Retina (tissue), 1 donor: ENCODE measurements around the gene GPR137B.
"Not testable (repeated sequence)": the region's sequence is repeated elsewhere in the genome, so short reads cannot be mapped to it uniquely, and the experiment has no call there.

Experiments
- DNase-seq: peaks from one replicate; pipeline ENCODE4 v3.0.0-alpha.2; 2016

The GPR137B gene

DNA sequence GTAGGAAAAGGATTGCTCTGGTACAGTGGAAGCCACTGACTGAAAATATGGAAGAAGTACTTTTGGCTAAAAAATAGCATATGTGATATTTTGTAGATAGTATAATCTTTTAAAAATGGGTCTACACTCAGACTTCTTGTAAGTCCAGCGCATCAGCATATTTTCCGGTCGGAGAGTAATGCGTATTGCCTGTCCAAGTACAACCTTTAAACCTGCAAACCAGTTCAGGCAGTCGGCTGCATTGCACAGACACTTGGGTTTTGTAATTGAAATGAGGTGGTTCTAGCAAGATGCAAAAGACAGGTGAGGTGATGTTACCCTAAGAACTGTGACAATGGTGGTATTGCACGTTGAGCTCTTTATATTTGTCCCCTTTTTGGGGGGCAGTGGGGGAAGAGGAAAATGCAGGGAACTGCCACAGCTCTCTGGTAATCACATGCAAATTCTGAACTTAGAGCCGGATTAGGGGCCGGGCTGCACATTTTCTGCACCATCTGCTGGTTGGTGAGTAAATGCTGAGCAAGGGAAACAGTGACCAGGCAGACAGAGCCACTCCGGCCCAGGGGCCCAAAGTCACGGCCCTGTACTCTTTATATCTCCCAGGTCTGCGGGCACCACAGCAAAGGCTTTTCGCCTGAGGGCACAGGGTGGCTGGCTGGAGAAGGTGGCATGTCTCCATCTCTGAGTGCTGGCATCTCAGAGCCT is 2.3 kb downstream of the GPR137B start:
- peak; percentile 62 for DNase-seq

DNA sequence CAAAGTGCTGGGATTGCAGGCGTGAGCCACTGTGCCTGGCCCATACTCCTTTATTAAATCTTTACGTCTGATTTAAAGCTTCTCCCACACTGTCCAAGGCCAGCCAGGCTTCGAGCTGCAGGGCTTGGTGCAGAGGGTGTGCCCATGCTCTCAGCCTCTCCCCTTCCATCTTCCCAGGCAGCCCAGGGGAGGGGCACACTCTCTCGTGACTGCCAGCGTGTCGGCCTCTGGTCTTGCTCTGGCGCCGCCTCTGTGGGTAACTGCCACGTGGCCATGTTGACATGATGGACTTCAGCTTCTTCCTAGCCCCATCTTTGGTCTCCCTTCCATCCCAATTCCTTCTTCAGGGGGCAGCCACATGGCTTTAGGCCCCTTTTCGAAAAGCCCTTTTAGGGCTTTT is 4.7 kb downstream of the GPR137B start:
- DNase-seq: no peak

DNA sequence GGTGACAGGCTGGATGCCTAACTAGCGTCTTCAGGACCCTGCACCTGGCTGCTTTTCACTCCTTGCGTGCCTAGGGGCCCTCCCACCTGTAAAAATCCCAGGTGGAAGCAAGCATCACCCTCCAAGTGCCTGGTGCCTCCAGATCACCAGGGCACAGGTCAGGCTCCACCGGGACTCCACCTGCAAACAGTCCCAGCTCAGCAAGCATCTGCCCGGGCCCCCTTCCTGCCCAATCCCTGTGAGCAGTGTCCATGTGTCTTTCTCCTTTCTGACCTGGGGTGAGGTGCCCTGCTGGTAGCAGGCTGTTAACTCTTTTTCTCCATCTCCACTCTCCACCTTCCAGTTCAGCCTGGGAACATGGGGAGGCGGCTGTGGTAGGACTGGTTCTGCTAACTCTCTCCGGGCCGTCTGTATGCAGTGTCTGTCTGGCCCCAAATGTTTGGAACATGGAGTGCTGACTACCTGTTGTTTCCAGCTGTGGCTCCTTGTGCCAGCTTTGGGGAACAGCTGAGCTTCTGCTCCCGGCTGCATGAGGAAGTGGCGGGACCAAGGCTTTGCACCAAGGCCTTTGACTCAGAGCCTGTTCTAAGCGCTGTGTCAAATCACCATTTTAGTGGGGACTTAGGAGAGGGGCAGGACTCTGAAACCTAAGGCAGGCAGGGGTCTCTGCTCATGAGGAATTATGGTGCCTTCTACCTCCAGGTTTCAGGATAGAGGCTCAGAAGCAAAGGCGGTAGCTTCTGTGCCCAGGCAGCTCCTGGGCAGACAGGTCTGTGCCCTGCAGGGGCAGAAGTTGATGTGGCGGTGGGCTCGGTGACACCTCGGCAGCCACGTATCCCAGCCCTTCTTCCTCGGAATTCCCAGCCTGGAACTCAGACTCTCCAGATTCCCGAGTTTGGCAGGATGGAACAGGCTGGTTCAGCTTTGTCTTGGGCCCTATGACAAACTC is 5.5 kb downstream of the GPR137B start:
- DNase-seq: no peak

- DNase-seq: peak; percentile 16
Observed at GRCh38 chr1:236148470-236148845, 6.1 kb downstream of the GPR137B start.

DNA sequence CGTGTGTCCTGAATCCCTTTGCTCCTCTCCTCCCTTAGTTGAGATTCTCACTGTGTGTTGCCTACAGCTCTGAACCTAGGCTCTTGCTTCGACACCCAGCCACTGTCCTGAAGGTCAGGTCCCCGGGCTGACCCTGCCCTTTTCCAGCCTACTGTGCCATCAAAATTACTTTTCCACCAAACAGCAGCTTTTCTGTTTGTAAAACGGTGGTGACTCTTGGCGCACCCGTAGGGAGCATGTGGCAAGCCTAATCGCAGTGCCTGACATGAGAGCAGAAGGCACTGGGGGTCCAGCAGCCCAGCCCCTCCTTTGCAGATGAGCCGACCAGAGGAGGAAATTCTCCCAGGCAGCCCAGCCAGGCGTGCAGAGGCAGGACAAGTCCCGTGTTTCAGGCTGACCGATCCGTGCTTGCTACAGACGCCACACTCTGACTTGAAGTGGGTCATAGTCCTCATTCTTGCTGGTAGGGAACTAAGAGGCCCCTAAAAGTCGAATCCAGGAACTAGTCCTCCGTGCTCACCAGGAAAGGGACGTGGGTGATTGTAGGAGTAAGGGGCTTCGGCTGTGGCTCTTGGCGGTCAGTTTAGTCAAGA is 6.8 kb downstream of the GPR137B start:
- DNase-seq: peak; percentile 74

DNA sequence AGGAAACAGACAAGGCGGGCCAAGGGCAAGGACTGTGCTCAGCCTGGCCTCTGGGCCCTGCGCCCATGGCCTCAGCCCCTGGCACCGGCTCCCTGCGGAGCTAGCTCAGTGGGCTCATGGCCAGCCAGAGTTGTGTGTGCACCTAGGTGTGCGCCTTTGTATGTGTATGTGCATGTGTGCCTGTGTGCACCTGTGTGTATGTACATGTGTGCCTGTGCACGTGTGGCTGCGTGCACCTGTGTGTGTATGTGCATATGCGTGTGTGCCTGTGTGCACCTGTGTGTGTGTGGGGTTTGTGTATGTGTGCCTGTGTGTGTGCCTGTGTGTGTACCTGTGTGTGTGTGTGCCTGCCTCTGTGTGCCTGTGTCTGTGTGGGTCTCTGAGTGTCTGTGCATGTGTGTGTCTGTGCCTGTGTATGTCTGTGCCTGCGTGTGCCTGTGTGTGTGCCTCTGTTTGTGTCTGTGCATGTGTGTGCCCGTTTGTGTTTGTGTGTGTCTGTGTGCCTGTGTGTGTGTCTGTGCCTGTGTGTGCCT is 7.4 kb downstream of the GPR137B start:
- no peak for DNase-seq

DNA sequence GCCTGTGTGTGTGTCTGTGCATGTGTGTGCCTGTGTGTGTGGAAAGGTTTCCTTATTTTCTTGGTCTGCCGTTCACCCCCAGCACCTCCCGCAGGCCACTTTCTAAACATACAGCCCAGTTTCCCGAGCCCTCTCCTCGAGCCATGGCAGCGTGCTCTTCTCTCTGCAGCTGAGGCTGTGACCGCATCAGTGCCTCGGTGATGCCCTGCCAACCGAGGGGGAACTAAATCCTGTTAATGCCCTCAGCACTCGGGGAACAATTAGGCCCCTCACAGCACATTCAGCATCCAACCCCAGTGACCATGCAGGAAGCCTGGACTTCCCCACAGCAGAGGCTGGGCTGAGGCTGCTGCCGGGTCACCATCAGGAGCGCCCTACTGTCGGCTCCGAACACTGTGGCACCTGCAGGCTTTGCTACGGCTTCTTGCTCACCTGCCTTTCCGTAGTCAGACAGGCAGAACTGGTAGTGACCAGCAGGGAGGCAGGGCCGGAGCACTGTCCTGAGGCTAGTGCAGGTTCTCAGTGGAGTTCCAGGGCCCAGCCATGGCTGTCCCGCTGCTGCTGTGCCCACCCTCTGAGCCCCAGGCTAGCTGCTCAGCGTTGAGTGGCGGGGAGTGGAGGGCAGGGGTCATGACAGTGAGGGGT is 8.1 kb downstream of the GPR137B start:
- DNase-seq: peak; percentile 72

DNA sequence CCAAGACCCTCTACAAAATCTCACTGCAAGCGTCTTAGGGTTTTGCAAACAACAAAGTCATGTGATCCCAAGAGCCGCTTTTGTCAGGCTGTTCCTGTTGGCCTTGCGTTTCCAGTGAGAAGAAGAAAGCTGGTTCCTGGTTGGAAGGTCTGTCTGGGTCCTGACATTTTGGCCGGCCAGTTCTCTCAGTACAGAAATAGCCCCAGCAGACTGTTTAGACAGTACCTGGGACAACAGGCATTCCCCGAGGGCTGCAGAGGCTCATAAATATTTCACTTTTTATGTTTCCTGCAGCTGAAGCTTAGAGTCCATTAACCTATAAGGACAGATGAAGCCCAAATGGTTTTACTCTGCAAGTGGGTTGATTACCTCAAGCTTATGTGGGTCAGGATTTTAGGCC is 8.6 kb downstream of the GPR137B start:
- DNase-seq: no peak

- no peak for DNase-seq
Observed at GRCh38 chr1:236151739-236152424, 9.5 kb downstream of the GPR137B start.

DNA sequence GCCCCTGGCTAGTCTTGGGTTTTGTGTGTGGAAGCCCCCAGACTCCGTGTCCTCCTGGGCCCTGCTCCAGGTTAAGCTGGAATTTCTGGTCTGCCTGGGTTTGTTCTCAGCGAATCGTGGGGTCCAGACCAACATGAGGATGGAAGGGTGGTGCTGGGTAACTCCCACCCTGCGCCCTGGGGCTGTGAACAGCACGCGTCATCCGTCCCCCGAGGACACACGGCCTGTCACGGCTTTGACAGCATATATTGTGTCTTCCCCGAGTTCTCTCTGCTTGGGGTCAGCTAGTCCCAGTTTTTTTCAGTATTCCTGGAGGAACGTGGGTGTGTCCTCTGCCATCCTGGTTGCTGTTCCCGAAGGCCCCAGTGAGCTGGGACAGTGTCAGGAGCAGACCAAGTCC is 11.8 kb downstream of the GPR137B start:
- DNase-seq: peak; percentile 20

GRCh38 chr1:236154671-236155398 is 12.5 kb downstream of the GPR137B start:
- DNase-seq: peak; percentile 25

GRCh38 chr1:236155399-236155767 is 13.0 kb downstream of the GPR137B start:
- peak; percentile 26 for DNase-seq

- no peak for DNase-seq
Observed at GRCh38 chr1:236155841-236156503, 13.6 kb downstream of the GPR137B start.

DNA sequence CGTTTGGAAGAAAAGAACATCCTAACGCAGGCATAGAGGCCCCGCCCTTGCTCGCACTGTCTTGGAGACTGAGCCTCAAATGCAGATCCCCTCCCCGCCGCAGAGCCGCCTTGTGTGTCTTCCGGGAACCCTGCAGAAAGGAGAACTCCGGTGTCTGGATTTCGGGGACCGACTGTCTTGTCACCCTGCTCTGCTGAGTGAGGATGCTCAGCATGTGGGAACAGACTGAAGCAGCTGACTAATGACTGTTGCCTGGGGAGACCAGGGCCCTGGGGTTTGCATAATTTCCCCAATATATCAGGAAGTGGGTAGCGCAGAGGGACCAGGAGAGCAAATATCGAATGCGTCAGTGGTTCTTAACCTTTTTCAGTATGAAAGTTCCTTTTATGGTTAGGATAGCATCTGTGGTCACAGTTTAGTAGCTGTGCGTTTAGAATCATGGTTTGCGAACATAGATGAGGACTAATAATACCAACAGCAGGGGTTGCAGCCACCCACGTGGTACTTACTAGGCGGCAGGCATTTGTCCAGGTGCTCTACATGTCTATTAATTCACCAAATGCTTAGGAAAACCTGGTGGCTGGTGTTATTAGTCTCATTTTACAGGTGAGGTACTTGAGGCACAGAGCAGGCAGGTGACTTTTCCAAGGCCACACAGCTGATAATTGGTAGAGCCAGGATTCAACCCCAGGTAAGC is 14.3 kb downstream of the GPR137B start:
- DNase-seq: no peak

GRCh38 chr1:236158072-236158471 is 15.7 kb downstream of the GPR137B start:
- not testable (repeated sequence) for DNase-seq

DNA sequence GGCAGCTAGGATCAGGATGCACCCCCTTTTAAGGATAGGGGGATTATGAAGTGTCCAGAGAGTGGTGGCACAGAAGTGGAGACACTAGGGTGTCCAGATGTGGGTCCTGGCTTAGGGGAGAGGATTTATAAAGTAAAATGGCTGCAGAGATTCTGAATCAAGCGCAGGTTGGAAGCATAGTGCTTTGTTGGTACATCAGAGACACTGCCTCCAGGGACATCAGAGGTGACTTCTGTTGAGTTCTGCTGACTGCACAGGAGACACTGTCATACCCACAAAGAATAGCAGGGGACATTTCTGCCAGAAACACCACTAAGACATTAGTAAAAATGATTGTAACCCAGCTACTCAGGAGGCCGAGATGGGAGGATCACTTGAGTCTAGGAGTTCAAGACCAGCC is 16.4 kb downstream of the GPR137B start:
- no peak for DNase-seq

GRCh38 chr1:236159704-236160539 is 17.6 kb downstream of the GPR137B start:
- peak; percentile 43 for DNase-seq

DNA sequence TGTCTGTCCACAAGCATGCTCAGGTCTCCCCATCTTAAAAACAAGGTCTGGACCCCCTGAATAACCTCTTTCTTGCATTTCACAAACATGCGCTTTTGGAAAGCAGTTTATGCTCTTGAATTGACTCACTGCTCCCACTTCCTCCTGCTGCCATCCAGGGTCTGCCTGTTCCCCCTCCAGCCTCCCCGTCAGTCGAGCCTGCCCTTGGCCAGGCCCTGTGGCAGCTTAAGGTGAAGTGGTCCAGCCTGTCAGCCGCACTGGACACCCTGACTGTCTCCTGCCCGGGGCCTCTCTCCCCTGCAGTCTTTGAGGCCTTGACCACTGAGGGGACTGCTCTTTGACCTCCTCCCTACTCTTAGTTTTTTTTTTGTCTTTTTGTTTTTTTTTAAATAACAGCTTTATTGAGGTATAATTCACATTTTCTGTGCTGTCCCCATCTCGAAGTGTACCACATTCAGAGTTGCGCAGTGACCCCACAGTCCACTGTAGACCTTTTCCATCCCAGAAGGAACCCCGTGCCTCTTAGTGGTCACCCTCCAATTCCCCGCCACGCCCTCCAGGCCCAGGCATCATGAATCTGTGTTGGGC is 18.3 kb downstream of the GPR137B start:
- no peak for DNase-seq

GRCh38 chr1:236161230-236161629 is 18.9 kb downstream of the GPR137B start:
- no peak for DNase-seq
